Kidney epithelial cell (primary cell): Measurements from ENCODE around the gene COL23A1. TPM values are rescaled to one million over a fixed set of nuclear protein-coding genes. Genes with fewer than 3 reads are reported as not detected.

ENCODE experiments used
- DNase-seq: peaks from one replicate; pipeline ENCODE4 v3.0.0-alpha.2; 2010; ENCODE audit warnings: low read depth
- H3K27me3 ChIP-seq: 2 replicates; pipeline ENCODE4 v1.6.0; 2011; ENCODE audit warnings: low read length; ENCODE audit not compliant: control insufficient read depth, insufficient read depth
- H3K36me3 ChIP-seq: 2 replicates; pipeline ENCODE4 v1.5.1; 2011; ENCODE audit warnings: low read length; ENCODE audit not compliant: control insufficient read depth, insufficient read depth
- H3K4me3 ChIP-seq: 2 replicates; pipeline ENCODE4 v1.5.1; 2011; ENCODE audit warnings: low read depth, mild to moderate bottlenecking, control low read depth, low read length
- CTCF ChIP-seq: IDR thresholded peaks from 2 replicates; pipeline ENCODE4 v1.5.1; 2011; ENCODE audit warnings: mild to moderate bottlenecking, moderate library complexity, low read length, control low read depth, inconsistent platforms; ENCODE audit not compliant: insufficient read depth, poor library complexity, severe bottlenecking
- total RNA-seq: library from RNA; depleted of rRNA; stranded (reverse); fragments of >200 nt; gene quantifications from 2 replicates; pipeline ENCODE4 v1.2.3, GENCODE V29; 2015

The COL23A1 gene
- total RNA-seq, 1 donor from 2014 or later, result 0.17 TPM

GRCh38 chr5:178208540-178209227 is 381.5 kb downstream of the COL23A1 start:
- Histone ChIP-seq H3K4me3 (no peak overlapping the region), H3K27me3 (no peaks in the 10 kb centered on the region), H3K36me3 (peaks cover 16% of the 10 kb centered on the region)
- DNase-seq, result no peak
- TF ChIP-seq CTCF, result peak; percentile 11

- no peak for DNase-seq
- Histone ChIP-seq H3K4me3 (no peak overlapping the region), H3K27me3 (no peaks in the 10 kb centered on the region), H3K36me3 (peaks cover 16% of the 10 kb centered on the region)
- TF ChIP-seq CTCF, result no peak
Observed at GRCh38 chr5:178207917-178208280, 382.3 kb downstream of the COL23A1 start.

GRCh38 chr5:178207183-178207916 is 382.8 kb downstream of the COL23A1 start:
- DNase-seq, result no peak
- Histone ChIP-seq H3K36me3 (peaks cover 13% of the 10 kb centered on the region), H3K27me3 (no peaks in the 10 kb centered on the region), H3K4me3 (no peak overlapping the region)
- no peak for TF ChIP-seq CTCF

GRCh38 chr5:178206166-178207101 is 383.8 kb downstream of the COL23A1 start:
- no peak for DNase-seq
- TF ChIP-seq CTCF, result no peak
- peaks cover 10% of the 10 kb centered on the region for H3K36me3 ChIP-seq
- H3K4me3 ChIP-seq, result peak overlapping the region; percentile 84
- no peaks in the 10 kb centered on the region for H3K27me3 ChIP-seq

- no peak for DNase-seq
- TF ChIP-seq CTCF, result no peak
Observed at GRCh38 chr5:178205749-178206047, 384.5 kb downstream of the COL23A1 start.

More at GRCh38 chr5:178205749-178206047, 384.5 kb downstream of the COL23A1 start:
- peaks cover 10% of the 10 kb centered on the region for H3K36me3 ChIP-seq
- H3K4me3 ChIP-seq, result peak overlapping the region; percentile 84
- no peaks in the 10 kb centered on the region for H3K27me3 ChIP-seq
